Natural killer cell treated with Interleukin-12 subunit alpha and Interleukin-12 subunit beta and Interleukin-15 and Interleukin-18, amount 100 ng/mL, for 72 hours (primary cell): ENCODE measurements around the gene TAS2R10. TPM values are rescaled to one million over a fixed set of nuclear protein-coding genes. Genes with fewer than 3 reads are reported as not detected.
"Not testable (repeated sequence)": the region's sequence is repeated elsewhere in the genome, so short reads cannot be mapped to it uniquely, and the experiment has no call there.

Source experiments
- ATAC-seq, 2 donors: fragments of 150-1000 bp; cut with Tn5 transposase in 1 of 2; sonication (Bioruptor Pico), chemical (Tn5 transposase) in 1 of 2; 2 replicates each; pipeline ENCODE4 v1.10.0; 2021
- DNase-seq: peaks from one replicate; pipeline ENCODE4 v3.0.0; 2022; ENCODE audit warnings: low spot score
- H3K27ac Mint-ChIP-seq, 2 donors: 1 replicate in 1 of 2; 2 replicates in 1 of 2; pipeline ENCODE4 v1.8.0; 2022; ENCODE audit warnings: mixed read lengths in 2 of 2, mild to moderate bottlenecking in 1 of 2, moderate library complexity in 1 of 2
- H3K27me3 Mint-ChIP-seq, 2 donors: 1 replicate in 1 of 2; 2 replicates in 1 of 2; pipeline ENCODE4 v1.8.0; 2022; ENCODE audit warnings: mixed read lengths in 2 of 2
- H3K36me3 Mint-ChIP-seq: one replicate; pipeline ENCODE4 v1.8.0; 2022; ENCODE audit warnings: mixed read lengths
- H3K4me1 Mint-ChIP-seq, 2 donors: 1 replicate in 1 of 2; 2 replicates in 1 of 2; pipeline ENCODE4 v1.8.0; 2022; ENCODE audit warnings: low read depth in 2 of 2, mixed read lengths in 2 of 2, mild to moderate bottlenecking in 1 of 2
- H3K4me3 Mint-ChIP-seq: one replicate; pipeline ENCODE4 v1.8.0; 2022; ENCODE audit warnings: mixed read lengths
- H3K9me3 Mint-ChIP-seq: 2 replicates; pipeline ENCODE4 v1.8.0; 2022; ENCODE audit warnings: mixed read lengths
- total RNA-seq, 2 donors: library from RNA; stranded (reverse); gene quantifications; one replicate each; pipeline ENCODE4 v1.2.3, GENCODE V29; 2022

The TAS2R10 gene
- total RNA-seq, 2 donors from 2014 or later, result 0.64 to 1.0 TPM

DNA sequence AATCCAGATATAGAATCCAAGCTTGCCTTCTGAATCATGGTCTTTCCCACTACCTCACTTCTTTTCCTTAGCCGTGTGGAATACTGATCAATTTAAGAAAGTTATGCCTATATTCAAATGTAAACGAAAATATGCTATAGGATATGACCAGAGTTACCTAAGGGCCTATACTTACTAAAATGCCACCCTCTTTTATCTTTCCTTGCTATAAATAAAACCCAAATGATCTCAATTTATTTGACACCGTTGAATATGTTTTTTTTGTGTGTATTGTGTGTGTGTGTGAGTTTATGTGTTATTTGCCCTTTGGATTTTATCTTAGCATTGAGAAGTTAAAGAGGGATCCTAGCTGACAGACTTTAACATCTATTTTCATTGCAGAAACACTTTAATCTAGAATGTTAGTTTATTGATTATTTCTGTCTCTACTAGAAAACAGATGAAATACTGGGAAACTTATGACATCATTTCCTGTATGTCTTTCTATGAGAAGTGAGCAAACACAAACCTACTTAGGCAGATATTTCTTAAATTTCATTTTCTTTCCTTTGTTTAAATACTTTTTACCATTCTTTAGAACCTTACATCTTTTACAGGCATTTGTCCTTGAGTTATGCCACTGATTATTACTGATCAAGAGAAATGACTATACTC lies 14.1 kb downstream of the TAS2R10 start:
- Mint-ChIP-seq H3K4me3 (no peak overlapping the region), H3K27me3 (peaks cover 22 to 37% of the 10 kb centered on the region in 2 donors)

DNA sequence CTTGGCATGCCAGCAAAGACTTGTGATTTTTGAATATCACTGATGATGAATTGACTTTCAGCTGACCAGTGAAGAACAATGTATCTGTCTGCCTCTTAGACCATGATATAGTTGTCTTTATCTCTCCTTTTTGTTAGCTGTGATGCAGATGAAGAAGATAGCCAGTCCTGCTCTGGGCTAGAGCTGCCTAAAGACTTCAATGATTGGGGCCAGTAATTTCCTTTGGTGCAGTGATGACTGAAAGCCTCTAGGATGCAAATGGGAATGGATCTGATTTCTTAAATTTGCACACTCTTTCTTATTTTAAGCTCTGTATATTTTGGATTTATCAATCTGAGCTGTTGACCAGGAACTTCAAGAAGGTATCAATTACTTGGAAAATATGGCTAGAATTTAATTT lies 16.1 kb downstream of the TAS2R10 start, which contains the start of gene TAS2R9:
TSS of gene TAS2R9 (minus strand) at position 101 of the 400 bp plus-strand sequence. CDS start at position 8, 93 bp downstream.
- no peak for DNase-seq
- Mint-ChIP-seq H3K4me1 (no peaks in the 10 kb centered on the region), H3K27ac (no peak within 1 kb of the TSS)

More for the DNA sequence above, 14.1 kb downstream of the TAS2R10 start:
- Mint-ChIP-seq H3K4me1 (no peaks in the 10 kb centered on the region), H3K27ac (no peak overlapping the region), H3K36me3 (no peaks in the 10 kb centered on the region), H3K9me3 (no peaks in the 10 kb centered on the region)
- no peak for DNase-seq
- ATAC-seq, result no peak

DNA sequence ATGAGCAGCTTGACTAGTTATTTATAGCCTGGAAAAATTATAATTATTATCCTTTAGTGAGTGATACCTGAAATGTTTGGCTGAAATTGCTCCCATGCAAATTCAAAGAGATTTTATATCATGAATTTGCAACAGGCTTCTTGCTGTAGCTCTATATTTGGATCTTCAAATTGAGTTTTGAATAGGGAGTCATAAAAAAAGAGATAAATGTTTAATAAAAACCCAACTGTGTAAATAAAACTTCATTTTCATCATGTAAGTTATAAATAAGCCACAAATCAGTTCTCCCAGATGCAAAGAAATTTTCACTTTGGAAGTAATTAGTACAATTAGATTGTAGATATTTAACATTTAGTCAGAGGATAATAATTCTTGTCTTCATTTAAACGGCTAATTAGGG lies 19.0 kb downstream of the TAS2R10 start, which contains the start of gene TAS2R8:
TSS of gene TAS2R8 (minus strand) at position 101 of the 400 bp plus-strand sequence. CDS start 306 bp downstream, outside the sequence.
- Mint-ChIP-seq H3K4me3 (no peak within 1 kb of the TSS), H3K9me3 (no peaks in the 10 kb centered on the region), H3K36me3 (no peaks in the 10 kb centered on the region), H3K27me3 (peaks cover 26 to 39% of the 10 kb centered on the region in 2 donors), H3K27ac (no peak within 1 kb of the TSS), H3K4me1 (no peaks in the 10 kb centered on the region)
- no peak for ATAC-seq
- DNase-seq, result no peak

More for the DNA sequence above, 16.1 kb downstream of the TAS2R10 start, which contains the start of gene TAS2R9:
- ATAC-seq, result no peak
- no peak within 1 kb of the TSS for H3K4me3 Mint-ChIP-seq
- no peaks in the 10 kb centered on the region for H3K36me3 Mint-ChIP-seq
- peaks cover 28 to 45% of the 10 kb centered on the region in 2 donors for H3K27me3 Mint-ChIP-seq
- H3K9me3 Mint-ChIP-seq, result no peaks in the 10 kb centered on the region

DNA sequence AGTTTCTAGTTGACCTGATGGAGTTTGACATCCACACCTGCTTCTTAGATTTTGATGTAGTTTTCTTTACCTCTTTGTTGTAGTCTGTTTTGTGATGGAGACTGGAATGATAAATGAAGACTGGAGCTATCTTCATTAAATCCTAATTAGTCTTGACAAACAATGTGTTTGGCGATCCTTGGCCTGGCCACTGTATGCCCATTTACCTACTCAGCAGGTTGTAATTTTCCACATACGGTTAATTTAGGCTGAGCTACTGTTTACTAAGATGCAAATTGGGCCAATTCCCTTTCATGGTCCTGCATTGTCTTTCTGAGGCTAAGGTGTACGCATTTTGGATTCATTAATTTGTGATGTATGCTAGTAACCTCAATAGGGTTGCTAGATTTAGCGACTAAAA lies 23.6 kb downstream of the TAS2R10 start, which contains the start of gene TAS2R7:
TSS of gene TAS2R7 (minus strand) at position 41 of the 400 bp plus-strand sequence. CDS start 57 bp downstream, outside the sequence.
- no peaks in the 10 kb centered on the region for H3K9me3 Mint-ChIP-seq
- no peaks in the 10 kb centered on the region for H3K36me3 Mint-ChIP-seq
- ATAC-seq, result no peak
- no peaks in the 10 kb centered on the region for H3K4me1 Mint-ChIP-seq
- H3K4me3 Mint-ChIP-seq, result no peak within 1 kb of the TSS
- H3K27me3 Mint-ChIP-seq, result peaks cover 26 to 49% of the 10 kb centered on the region in 2 donors
- no peak within 1 kb of the TSS for H3K27ac Mint-ChIP-seq
- DNase-seq, result no peak

DNA sequence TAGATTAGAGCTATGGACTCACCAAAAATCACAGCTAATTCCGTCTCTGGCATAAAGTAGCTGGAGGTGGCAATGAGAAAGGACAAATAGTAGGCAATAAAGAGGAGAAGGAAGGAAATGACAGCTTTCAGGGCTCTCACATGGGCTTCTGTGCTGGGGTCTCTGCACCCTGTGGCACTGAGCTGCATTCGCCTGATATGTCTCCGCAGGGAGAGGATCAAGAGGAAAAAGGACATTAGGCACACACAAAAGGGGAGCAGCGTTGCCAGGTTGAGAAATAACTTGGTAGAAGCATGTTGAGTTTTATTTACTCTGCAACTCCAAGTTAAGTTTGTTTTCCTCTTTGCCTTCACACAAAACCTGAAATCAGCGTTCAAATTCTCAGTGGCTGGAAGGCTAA lies 24.4 kb downstream of the TAS2R10 start:
- Mint-ChIP-seq H3K4me3 (no peak overlapping the region), H3K4me1 (no peaks in the 10 kb centered on the region), H3K27ac (no peak overlapping the region), H3K9me3 (no peaks in the 10 kb centered on the region), H3K27me3 (peaks cover 30 to 58% of the 10 kb centered on the region in 2 donors), H3K36me3 (no peaks in the 10 kb centered on the region)
- DNase-seq (no peak), ATAC-seq (no peak)

DNA sequence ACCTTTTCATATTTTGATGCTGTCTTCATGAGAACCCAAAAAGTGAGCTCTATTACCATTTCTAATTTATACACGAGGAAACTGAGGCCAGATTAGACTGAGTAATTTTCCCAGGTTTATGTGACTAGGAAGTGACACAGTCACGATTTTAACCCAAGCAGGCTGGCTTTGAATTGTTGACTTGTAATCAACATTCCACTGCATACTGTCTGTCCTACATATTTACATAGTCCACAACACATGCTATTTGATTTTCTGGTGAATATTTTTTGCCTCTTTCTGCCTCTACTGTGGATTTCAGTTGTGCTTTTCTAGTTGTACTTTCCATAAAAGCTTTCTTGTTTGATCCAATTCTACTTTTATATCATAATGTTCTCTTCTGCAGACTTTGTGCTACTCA lies 31.9 kb downstream of the TAS2R10 start:
- H3K27ac Mint-ChIP-seq, result no peak overlapping the region
- H3K36me3 Mint-ChIP-seq, result no peaks in the 10 kb centered on the region
- no peaks in the 10 kb centered on the region for H3K4me1 Mint-ChIP-seq
- peaks cover 29 to 38% of the 10 kb centered on the region in 2 donors for H3K27me3 Mint-ChIP-seq
- no peaks in the 10 kb centered on the region for H3K9me3 Mint-ChIP-seq
- H3K4me3 Mint-ChIP-seq, result no peak overlapping the region
- DNase-seq, result no peak
- ATAC-seq, result no peak

DNA sequence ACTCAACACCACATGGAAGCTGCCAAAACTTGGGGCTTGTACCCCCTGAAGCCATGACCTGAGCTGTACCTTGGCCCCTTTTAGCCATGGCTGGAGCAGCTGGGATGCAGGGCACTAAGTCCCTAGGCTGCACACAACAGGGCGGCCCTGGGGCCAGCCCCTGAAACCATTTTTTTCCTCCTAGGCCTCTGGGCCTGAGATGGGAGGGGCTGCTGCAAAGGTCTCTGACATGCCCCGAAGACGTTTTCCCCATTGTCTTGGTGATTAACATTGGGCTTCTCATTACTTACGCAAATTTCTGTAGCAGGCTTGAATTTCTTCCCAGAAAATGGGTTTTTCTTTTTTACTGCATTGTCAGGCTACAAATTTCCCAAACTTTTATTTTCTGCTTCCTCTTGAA lies 34.4 kb downstream of the TAS2R10 start:
- H3K36me3 Mint-ChIP-seq, ATAC-seq, DNase-seq, H3K9me3 Mint-ChIP-seq, H3K4me3 Mint-ChIP-seq, H3K27ac Mint-ChIP-seq, H3K4me1 Mint-ChIP-seq: not testable (repeated sequence)
- H3K27me3 Mint-ChIP-seq, result peaks cover 27 to 29% of the 10 kb centered on the region in 2 donors

DNA sequence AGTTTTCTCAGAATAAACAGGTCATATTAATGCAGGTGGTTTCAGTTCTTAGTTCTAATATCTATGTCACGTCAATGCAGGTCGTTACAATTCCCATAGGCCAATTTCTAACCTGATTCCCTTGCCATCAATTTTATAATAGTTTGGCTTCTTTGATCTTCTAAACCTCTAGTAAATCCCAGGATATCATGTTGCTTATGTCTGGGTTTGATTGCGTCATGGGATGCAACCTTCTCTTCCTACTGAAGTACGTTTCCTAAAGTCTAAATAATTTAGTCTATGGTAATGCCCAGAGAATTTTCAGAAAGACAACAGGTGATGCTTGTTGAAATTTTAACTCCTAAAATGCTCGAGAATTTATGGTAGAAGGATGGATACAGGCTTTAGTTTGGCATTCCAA lies 42.9 kb downstream of the TAS2R10 start:
- H3K4me1 Mint-ChIP-seq, result no peaks in the 10 kb centered on the region
- H3K4me3 Mint-ChIP-seq, result no peak overlapping the region
- no peak for DNase-seq
- H3K9me3 Mint-ChIP-seq, result no peaks in the 10 kb centered on the region
- no peak for ATAC-seq
- no peak overlapping the region for H3K27ac Mint-ChIP-seq
- no peaks in the 10 kb centered on the region for H3K36me3 Mint-ChIP-seq
- peaks cover 12 to 33% of the 10 kb centered on the region in 2 donors for H3K27me3 Mint-ChIP-seq

DNA sequence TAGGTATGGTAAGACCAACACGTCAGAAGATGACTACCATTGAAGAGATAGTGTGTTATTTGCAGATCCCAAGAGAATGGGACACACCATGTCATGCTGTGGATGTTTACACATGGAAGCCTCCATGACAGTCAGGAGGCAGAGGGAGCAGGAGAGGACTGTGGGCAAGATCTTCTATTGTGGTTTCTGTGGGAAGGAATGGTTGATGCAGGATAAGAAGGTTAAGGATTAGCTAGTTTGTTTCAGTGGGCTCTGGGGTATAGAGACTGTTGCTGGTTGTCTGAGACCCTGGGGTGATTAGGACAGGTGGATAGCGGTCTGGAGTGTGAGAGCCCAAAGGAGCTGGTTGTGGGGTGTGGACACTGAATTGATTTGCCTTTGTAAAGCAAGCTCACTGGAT lies 47.1 kb downstream of the TAS2R10 start:
- no peaks in the 10 kb centered on the region for H3K9me3 Mint-ChIP-seq
- peak in 1 of 2 donors; percentile 17 for ATAC-seq
- no peaks in the 10 kb centered on the region for H3K4me1 Mint-ChIP-seq
- no peaks in the 10 kb centered on the region for H3K36me3 Mint-ChIP-seq
- DNase-seq, result no peak
- no peak overlapping the region for H3K27ac Mint-ChIP-seq
- H3K27me3 Mint-ChIP-seq, result peaks cover 21 to 34% of the 10 kb centered on the region in 2 donors
- H3K4me3 Mint-ChIP-seq, result no peak overlapping the region

Other genes starting within 250 kb of the TAS2R10 start
- 10 to 100 TPM; 84.0 to 94.4 TPM for gene MAGOHB, start 212.7 kb downstream of the TAS2R10 start, total RNA-seq
- 10 to 100 TPM; 10.7 to 30.3 TPM for gene STYK1, start 152.3 kb downstream of the TAS2R10 start, total RNA-seq
- gene YBX3, start 103.0 kb downstream of the TAS2R10 start, total RNA-seq, result 100 to 1,000 TPM; 147 to 210 TPM
- not detected for gene TAS2R7, start 23.7 kb downstream of the TAS2R10 start, total RNA-seq
- gene TAS2R8, start 19.1 kb downstream of the TAS2R10 start, total RNA-seq, result not detected
- gene TAS2R9, start 16.2 kb downstream of the TAS2R10 start, total RNA-seq, result not detected
- gene PRR4, start 23.1 kb upstream of the TAS2R10 start, total RNA-seq, result 1 to 10 TPM; 2.5 to 3.1 TPM
- 10 to 100 TPM; 14.1 to 63.8 TPM for gene PRH1, start 57.9 kb upstream of the TAS2R10 start, total RNA-seq
- 1 to 10 TPM; 1.2 to 4.3 TPM for gene TAS2R13, start 83.2 kb upstream of the TAS2R10 start, total RNA-seq
- not detected for gene PRH2, start 102.9 kb upstream of the TAS2R10 start, total RNA-seq
- 1 to 10 TPM; 2.3 to 6.2 TPM for gene TAS2R14, start 112.9 kb upstream of the TAS2R10 start, total RNA-seq
- gene TAS2R50, start 160.6 kb upstream of the TAS2R10 start, total RNA-seq, result 1 to 10 TPM; 1.5 to 7.0 TPM
- 1 to 10 TPM; 1.6 to 5.2 TPM for gene TAS2R20, start 171.9 kb upstream of the TAS2R10 start, total RNA-seq
- 10 to 100 TPM in 1 of 2 donors, 1 to 10 TPM in 1; 4.2 to 11.7 TPM for gene TAS2R19, start 196.3 kb upstream of the TAS2R10 start, total RNA-seq
- gene TAS2R31, start 205.0 kb upstream of the TAS2R10 start, total RNA-seq, result 10 to 100 TPM in 1 of 2 donors, 1 to 10 TPM in 1; 4.8 to 11.4 TPM
- 1 to 10 TPM; 1.5 to 5.6 TPM for gene TAS2R46, start 235.9 kb upstream of the TAS2R10 start, total RNA-seq